Colonic mucosa (tissue), 4 donors: ENCODE results near the gene RTP5. TPM values are rescaled to one million over a fixed set of nuclear protein-coding genes. Genes with fewer than 3 reads are reported as not detected.

Source experiments
- DNase-seq: peaks from one replicate; pipeline ENCODE4 v3.0.0-alpha.2; 2020
- H3K27ac ChIP-seq: fragments of 200-600 bp; one replicate; pipeline ENCODE4 v1.8.0; 2021
- H3K27me3 ChIP-seq: fragments of 200-600 bp; one replicate; pipeline ENCODE4 v1.8.0; 2021
- H3K36me3 ChIP-seq: fragments of 200-600 bp; one replicate; pipeline ENCODE4 v1.8.0; 2021
- H3K4me1 ChIP-seq: fragments of 200-600 bp; one replicate; pipeline ENCODE4 v1.8.0; 2021; ENCODE audit warnings: mild to moderate bottlenecking
- H3K4me3 ChIP-seq: fragments of 200-600 bp; one replicate; pipeline ENCODE4 v1.8.0; 2021
- H3K9ac ChIP-seq, 2 donors: one replicate each; pipeline ENCODE4 v1.7.0; 2013; ENCODE audit warnings: control low read depth in 2 of 2, low read depth in 2 of 2, low read length in 2 of 2
- H3K9me3 ChIP-seq: fragments of 200-600 bp; one replicate; pipeline ENCODE4 v1.8.0; 2021
- intact Hi-C: fragments of 100-400 bp; cut with DNase I; formaldehyde crosslinking; loops from one replicate; pipeline ENCODE4 v1.14.1; 2022
- total RNA-seq, 2 donors: library from RNA; stranded (reverse); fragmentation: NEBNext Ultra II Directional in 1 of 2; extraction: Animal tissue kit (Norgen Biotek cat#: 25700) in 1 of 2; gene quantifications; one replicate each; pipeline ENCODE4 v1.2.1, GENCODE V29; 2021
- TF ChIP-seq, protein P1 (sequence below): fragments of 200-600 bp; IDR thresholded peaks from one replicate; pipeline ENCODE4 v1.8.0; 2022; ENCODE audit warnings: antibody characterized with exemption, mild to moderate bottlenecking
- donor health status: healthy.
- donor health status: DM: no; HTN: no; CAD: no.
- donor health status: DM: no; HTN: no; CAD: no.

Gene RTP5
- total RNA-seq, 2 donors from 2014 or later = not detected

DNA sequence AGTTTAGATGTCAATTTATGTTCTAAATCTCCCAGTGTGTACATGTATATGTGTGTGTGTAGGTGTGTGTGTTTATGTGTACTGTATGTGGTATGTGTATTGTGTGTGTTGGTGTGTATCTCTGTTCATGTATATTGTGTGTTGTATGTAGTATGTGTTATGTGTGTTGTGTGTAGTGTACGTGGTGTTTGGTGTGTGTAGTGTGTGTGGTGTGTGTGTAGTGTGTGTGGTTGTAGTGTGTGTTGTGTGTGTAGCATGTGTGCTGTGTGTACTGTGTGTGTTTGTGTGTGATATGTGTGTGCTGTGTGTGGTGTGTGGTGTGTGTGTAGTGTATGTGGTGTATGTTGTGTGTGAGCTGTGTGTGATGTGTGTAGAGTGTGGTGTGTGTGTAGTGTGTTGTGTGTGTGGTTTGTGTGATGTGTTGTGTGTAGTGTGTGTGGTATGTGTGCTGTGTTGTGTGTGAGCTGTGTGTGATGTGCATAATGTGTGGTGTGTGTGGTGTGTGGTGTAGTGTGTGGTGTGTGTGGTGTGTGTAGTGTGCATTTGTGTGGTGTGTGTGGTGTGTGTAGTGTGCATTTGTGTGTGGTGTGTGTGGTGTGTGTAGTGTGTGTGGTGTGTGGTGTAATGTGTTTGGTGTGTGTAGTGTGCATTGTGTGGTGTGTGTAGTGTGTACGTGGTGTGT is 5.2 kb upstream of the RTP5 start:
- Histone ChIP-seq H3K4me3 (no peak overlapping the region), H3K9me3 (no peaks in the 10 kb centered on the region), H3K36me3 (no peaks in the 10 kb centered on the region), H3K27me3 (peaks cover 17% of the 10 kb centered on the region), H3K4me1 (peaks cover 3% of the 10 kb centered on the region), H3K9ac (no peak overlapping the region), H3K27ac (no peak overlapping the region)
- DNase-seq = no peak
- TF ChIP-seq, protein P1, sequence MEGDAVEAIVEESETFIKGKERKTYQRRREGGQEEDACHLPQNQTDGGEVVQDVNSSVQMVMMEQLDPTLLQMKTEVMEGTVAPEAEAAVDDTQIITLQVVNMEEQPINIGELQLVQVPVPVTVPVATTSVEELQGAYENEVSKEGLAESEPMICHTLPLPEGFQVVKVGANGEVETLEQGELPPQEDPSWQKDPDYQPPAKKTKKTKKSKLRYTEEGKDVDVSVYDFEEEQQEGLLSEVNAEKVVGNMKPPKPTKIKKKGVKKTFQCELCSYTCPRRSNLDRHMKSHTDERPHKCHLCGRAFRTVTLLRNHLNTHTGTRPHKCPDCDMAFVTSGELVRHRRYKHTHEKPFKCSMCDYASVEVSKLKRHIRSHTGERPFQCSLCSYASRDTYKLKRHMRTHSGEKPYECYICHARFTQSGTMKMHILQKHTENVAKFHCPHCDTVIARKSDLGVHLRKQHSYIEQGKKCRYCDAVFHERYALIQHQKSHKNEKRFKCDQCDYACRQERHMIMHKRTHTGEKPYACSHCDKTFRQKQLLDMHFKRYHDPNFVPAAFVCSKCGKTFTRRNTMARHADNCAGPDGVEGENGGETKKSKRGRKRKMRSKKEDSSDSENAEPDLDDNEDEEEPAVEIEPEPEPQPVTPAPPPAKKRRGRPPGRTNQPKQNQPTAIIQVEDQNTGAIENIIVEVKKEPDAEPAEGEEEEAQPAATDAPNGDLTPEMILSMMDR = no peak
- intact Hi-C loops = no loop called here

DNA sequence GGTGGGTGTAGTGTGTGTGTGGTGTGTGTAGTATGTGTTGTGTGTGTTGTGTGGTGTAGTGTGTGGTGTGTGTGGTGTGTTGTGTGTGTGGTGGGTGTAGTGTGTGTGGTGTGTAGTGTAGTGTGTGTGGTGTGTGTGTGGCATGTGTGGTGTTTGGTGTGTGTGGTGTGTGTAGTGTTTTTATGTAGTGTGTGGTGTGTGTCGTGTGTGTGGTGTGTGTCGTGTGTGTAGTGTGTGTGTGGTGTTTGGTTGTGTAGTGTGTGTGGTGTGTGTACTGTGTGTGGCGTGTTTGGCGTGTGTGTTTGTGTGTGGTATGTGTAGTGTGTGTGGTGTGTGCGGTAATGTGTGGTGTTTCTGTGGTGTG is 4.7 kb upstream of the RTP5 start:
- TF ChIP-seq, protein P1 = no peak
- no peak for DNase-seq
- no peak overlapping the region for H3K27ac ChIP-seq
- no peaks in the 10 kb centered on the region for H3K9me3 ChIP-seq
- peaks cover 17% of the 10 kb centered on the region for H3K27me3 ChIP-seq
- H3K36me3 ChIP-seq = no peaks in the 10 kb centered on the region
- peaks cover 3% of the 10 kb centered on the region for H3K4me1 ChIP-seq
- intact Hi-C loops = no loop called here
- no peak overlapping the region for H3K4me3 ChIP-seq
- no peak overlapping the region for H3K9ac ChIP-seq

- no peak overlapping the region for H3K9ac ChIP-seq
Observed at GRCh38 chr2:241865416-241865956, 4.0 kb upstream of the RTP5 start.

GRCh38 chr2:241865957-241866789 is 3.4 kb upstream of the RTP5 start:
- no peak for DNase-seq
- TF ChIP-seq, protein P1 = no peak
- no peak overlapping the region for H3K4me3 ChIP-seq
- H3K9me3 ChIP-seq = no peaks in the 10 kb centered on the region
- H3K27me3 ChIP-seq = peaks cover 17% of the 10 kb centered on the region
- no peaks in the 10 kb centered on the region for H3K36me3 ChIP-seq
- intact Hi-C loops = no loop called here
- H3K4me1 ChIP-seq = no peaks in the 10 kb centered on the region
- no peak overlapping the region for H3K27ac ChIP-seq
- H3K9ac ChIP-seq = no peak overlapping the region

More at GRCh38 chr2:241865416-241865956, 4.0 kb upstream of the RTP5 start:
- DNase-seq = no peak
- no peak overlapping the region for H3K4me3 ChIP-seq
- H3K36me3 ChIP-seq = no peaks in the 10 kb centered on the region
- TF ChIP-seq, protein P1 = no peak
- peaks cover 17% of the 10 kb centered on the region for H3K27me3 ChIP-seq
- intact Hi-C loops = no loop called here
- H3K4me1 ChIP-seq = no peaks in the 10 kb centered on the region
- no peak overlapping the region for H3K27ac ChIP-seq
- H3K9me3 ChIP-seq = no peaks in the 10 kb centered on the region

GRCh38 chr2:241866790-241867645 is 2.5 kb upstream of the RTP5 start:
- H3K9ac ChIP-seq = no peak overlapping the region
- no peaks in the 10 kb centered on the region for H3K9me3 ChIP-seq
- H3K36me3 ChIP-seq = no peaks in the 10 kb centered on the region
- H3K27ac ChIP-seq = no peak overlapping the region
- DNase-seq = no peak
- H3K4me3 ChIP-seq = no peak overlapping the region
- H3K27me3 ChIP-seq = peaks cover 17% of the 10 kb centered on the region
- H3K4me1 ChIP-seq = no peaks in the 10 kb centered on the region
- intact Hi-C loops = no loop called here
- TF ChIP-seq, protein P1 = no peak
